GM12892 (cell line): Measurements from ENCODE around the gene SFMBT1.

ENCODE experiments used
- POLR2A ChIP-seq: IDR thresholded peaks from 2 replicates; pipeline ENCODE4 v1.6.1; 2011; ENCODE audit warnings: low read depth, low read length, control low read depth
- POLR2AphosphoS5 ChIP-seq: IDR thresholded peaks from 2 replicates; pipeline ENCODE4 v1.6.1; 2011; ENCODE audit warnings: low read depth, low read length, control low read depth
- TAF1 ChIP-seq: IDR thresholded peaks from 2 replicates; pipeline ENCODE4 v1.6.1; 2011; ENCODE audit warnings: low read depth, mild to moderate bottlenecking, control low read depth, low read length, borderline replicate concordance

DNA sequence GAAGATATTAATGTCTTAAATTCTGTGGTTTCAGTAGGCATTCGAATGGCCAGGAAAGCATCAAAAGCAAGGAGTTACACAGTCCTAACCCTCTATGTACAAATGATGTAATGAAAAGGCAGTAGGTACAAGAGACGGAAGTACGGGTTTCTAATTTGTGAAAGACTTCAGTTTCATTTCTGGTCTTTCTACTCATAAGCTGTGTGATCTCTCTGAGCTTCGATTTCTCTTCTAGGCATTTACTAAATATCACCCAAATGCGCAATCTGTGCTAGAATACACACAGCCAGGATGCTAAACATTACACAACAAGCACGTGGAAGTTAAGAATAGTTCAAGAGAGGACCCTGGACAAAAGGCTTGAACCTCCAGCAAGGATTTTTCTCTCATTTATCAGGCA, 130.6 kb downstream of the SFMBT1 start:
- TF ChIP-seq POLR2A (no peak), POLR2AphosphoS5 (no peak), TAF1 (no peak)
